Lower leg skin (tissue), 3 donors: ENCODE results near the gene RDH12.

ENCODE experiments used
- CTCF ChIP-seq, 3 donors: fragments of 450-650 bp; IDR thresholded peaks; one replicate each; pipeline ENCODE4 v1.5.1; 2016; ENCODE audit warnings: antibody characterized with exemption in 3 of 3, mild to moderate bottlenecking in 3 of 3, moderate library complexity in 2 of 3
- POLR2A ChIP-seq, 2 donors: fragments of 450-650 bp; IDR thresholded peaks; one replicate each; pipeline ENCODE4 v1.6.1; 2016 to 2017; ENCODE audit warnings: antibody characterized with exemption in 2 of 2, mild to moderate bottlenecking in 1 of 2, moderate library complexity in 1 of 2

- TF ChIP-seq CTCF (IDR thresholded peaks at IDR 0.05) (no peak), POLR2A (IDR thresholded peaks at IDR 0.05) (no peak)
Measured at GRCh38 chr14:67719866-67720265, 18.2 kb downstream of the RDH12 start.
